Right renal pelvis (tissue), 4 donors: ENCODE measurements around the gene ZNF618. TPM values are rescaled to one million over a fixed set of nuclear protein-coding genes. Genes with fewer than 3 reads are reported as not detected.
"Not testable (repeated sequence)": the region's sequence is repeated elsewhere in the genome, so short reads cannot be mapped to it uniquely, and the experiment has no call there.

Experiments used
- DNase-seq, 4 donors: peaks; one replicate each; pipeline ENCODE4 v3.0.0-alpha.2; 2013; ENCODE audit warnings: low read depth in 4 of 4, low spot score in 3 of 4, missing footprints in 1 of 4
- polyA plus RNA-seq, 4 donors: library from polyadenylated mRNA; unstranded; fragments of 120-200 nt; gene quantifications; one replicate each; pipeline ENCODE4 v1.2.1, GENCODE V29; 2013; ENCODE audit not compliant: insufficient read length in 4 of 4

Gene ZNF618
- polyA plus RNA-seq, 4 donors, result 40.2 to 43.4 (median 41.8) TPM

DNA sequence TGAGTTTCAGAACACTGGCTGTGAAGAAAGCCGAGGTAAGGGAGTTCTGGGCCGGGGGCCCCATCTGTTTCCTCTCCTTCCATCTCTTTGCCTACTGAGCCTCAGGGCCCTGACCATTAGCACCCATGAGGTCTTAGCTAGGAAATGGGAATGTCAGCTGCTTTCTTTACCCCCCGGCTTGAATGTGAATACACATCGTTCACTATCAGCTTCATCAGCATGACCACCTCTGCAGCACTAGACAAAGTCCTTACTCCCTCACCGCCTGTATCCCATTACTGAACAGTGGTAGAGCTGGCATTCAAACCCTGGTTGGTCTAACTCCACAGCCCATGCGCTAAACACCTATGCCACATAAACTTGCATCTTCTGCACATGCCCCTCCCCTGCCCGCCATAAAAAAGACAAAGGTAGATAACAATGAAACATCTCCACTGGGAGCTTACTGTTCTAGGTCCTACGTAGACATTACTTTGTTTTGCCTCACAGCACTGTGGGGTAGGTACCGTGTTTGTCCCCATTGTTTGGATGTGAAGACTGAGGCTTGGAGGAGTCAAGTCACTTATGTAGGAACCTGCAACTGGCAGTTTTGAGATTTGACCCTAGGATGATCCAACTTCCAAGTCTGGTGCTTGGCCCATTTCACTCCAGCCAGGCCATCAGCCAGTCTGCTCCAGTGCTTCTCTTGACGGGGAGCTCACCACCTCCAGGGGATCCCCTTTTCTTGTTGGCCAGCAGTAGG lies 108.7 kb downstream of the ZNF618 start:
- DNase-seq, result no peak

DNA sequence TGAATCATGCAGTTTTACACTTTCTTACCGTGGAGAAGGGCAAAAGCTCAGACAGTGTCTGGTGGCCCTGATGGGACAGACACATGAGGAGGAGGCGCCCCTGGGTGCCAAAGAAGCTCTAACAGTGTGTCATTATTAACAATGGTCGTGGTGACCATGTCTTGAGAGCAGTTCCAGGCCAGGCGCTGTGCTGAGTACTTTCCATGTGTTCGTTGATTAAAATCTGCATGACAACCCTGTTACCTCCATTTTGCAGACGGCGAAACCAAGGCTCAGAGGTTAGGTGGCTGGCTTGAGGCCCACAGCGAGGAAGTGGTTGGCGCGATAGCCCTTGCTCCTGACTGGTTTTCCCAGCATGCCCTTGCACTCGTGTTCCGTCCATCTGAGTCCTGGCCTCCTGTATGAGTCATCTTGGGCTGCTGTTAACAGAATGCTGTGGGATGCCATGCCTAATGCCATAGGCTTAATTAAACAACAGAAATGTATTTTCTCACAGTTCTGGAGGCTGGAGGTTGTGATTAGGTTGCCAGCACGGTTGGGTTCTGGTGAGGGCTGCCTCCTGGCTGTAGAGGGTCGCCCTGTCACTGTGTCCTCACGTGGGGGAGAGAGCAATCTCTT lies 110.0 kb downstream of the ZNF618 start:
- no peak for DNase-seq

DNA sequence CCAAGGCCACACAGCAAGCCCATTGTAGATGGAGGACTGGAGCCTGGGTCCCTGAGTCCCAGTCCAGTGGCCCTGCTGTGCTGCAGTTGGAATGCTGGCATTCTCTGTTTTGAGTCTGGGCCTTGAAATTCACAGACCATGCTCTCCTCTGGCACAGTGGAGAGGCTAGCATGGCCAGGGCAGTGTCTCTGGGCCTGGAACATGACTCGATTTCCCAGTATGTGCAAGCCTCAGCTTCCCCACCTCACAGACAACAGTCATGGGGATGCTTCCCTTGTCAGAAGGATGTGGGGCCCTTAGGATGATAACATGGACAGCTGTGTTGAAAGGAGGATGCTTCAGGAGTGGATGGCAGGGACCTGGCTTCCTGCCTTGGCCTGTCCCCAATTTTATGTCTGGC lies 110.8 kb downstream of the ZNF618 start:
- DNase-seq, result no peak

DNA sequence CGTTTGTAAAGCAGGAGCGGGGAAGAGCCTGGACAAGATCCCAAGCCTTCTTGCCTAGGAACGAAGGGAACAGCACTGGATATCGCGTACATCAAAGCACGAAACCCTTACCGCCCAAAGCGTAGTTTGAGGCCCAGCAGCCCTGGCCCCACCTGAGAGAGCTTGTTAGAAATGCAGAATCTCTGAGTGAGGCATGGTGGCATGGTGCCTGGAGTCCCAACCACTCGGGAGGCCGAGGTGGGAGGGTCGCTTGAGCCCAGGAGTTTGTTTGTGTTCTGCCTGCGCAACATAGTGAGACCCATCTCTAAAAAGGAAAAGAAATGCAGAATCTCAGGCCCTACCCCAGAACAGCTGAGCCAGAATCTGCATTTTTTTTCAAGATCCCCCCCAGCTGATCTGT lies 111.4 kb downstream of the ZNF618 start:
- no peak for DNase-seq

DNA sequence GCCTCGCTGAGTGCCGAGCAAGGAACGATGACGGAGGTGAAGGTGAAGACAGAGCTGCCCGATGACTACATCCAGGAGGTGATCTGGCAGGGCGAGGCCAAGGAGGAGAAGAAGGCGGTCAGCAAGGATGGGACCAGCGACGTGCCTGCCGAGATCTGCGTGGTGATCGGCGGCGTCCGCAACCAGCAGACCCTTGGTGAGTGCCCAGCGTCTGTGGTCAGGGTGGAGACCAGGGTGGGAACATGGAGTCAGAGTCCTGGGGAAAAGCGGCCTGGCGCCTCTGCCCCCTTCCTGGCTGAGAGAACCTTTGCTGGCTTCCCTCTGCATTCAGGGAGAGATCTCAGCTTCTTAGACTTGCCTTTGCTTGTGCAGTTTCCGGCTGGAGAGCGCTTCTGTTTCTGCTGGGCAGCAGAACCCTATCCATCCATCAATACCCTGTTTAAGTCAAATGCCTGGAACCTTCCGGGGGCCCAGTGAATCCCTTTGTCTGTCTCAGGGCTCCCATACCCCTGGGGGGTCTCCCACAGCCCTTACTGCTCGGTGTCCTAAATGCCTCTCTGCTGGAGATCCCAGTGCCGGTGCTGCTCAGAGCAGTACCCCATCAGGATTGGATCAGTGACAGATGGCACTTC lies 112.4 kb downstream of the ZNF618 start:
- no peak for DNase-seq

DNA sequence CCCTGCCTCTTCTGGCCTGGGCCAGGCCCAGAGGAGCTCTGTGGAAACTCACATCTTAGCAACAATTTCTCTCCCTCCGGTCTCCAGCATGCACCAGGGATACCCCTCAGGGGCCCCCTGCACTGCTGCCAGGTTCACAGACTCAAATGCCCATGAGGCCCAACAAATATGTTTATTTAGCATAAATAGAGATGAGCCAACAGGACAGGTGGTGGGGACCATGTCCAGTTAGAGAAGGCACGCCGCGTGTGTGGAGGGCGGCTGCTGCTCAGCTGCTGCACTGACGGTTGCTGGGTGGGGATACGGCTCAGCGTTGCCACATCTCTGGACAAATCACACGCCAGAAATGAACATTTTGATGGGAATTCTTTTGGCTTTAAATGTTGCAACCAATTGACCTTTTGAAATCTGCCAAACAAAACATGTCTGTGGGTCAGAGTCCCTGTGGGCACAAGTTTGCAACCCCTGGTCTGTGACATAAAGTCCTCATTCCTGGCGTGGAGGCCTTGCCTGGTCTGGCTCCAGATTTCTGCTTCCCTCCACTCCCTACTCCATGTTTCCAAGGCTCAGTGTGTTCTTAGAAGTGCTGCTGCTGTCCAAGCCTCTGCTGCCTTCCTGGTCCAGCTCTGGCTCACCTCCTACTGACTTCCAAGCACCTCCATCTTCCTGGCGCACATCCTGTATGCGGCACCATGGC lies 113.1 kb downstream of the ZNF618 start:
- DNase-seq, result no peak

DNA sequence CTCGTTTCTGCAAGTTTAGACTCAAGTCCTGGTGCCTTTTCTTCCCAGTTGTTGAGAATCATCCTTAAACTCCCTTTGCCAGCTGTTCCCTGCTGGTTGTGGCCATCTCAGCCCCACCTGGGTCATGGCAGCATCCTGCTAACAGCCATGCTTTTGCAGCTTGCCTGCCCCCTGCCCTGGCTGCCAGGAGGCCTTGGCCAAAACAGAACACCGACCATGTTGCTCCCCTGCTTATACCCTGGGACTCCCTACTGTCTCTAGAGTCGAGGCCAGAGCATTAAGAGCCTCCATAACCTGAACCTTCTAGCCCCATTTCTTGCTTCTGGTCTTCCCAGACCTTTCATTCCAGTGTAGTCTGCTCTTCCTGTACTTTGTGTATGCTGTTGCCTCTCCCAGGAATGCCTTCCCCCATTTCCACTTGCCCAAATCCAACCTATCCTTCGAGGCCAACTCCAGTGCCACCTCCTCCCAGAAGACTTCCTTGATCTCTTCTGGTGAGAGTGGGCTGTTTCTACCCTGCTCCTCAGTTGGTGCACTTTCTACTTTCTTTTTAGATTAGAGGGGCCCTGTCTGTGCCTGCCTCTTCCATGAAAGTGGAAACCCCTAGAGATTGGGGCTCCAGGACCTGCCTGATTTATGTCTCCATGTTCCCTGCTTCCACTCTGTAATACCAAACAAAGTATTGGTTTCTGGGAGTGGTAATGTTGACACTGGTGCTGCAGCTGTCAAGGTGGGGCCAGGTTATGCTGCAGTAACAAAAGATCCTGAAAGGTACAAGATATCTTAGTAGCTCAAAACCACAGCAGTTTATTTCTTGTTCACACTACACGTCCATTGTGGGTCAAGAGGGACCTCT lies 113.8 kb downstream of the ZNF618 start:
- no peak for DNase-seq

DNA sequence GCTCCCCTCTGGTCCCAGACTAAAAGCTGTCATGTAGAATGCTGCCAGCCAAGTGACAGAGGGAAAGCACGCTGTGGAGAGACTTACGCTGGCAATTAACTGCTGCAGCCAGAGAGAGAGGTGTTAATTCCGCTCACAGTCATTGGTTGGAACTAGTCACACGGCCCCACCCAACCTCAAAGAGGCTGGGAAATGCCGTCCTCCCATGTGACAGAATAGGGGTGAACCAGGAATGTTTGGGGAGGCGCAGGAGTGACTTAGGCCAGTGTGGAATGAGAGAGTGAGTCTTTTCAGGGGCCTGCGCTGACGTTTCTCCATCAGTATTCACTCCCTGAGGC lies 114.4 kb downstream of the ZNF618 start:
- no peak for DNase-seq

DNA sequence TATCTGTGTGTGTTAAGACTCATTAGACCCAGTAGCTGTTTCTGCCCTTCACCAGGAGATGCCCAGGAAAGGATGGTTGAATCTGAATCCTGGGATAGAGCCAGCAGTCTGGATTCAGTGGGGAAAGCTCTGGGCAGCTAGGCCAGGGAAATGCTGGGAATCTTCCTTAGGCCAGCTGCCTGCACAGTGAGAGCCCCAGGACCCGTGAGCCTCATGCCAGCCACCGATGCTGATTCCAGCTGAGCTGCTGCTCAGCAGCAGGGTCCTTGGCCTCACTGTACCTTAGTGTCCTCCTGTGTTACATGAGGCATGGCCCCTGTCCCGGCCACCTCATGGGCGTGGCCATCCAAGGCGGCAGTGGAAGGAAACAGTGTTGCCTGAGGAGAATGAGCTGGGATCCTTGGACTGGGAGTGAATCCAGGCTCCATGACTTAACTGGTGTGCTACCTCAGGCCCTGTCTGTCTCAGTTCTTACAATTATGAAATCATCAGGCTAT lies 114.9 kb downstream of the ZNF618 start:
- no peak for DNase-seq

DNA sequence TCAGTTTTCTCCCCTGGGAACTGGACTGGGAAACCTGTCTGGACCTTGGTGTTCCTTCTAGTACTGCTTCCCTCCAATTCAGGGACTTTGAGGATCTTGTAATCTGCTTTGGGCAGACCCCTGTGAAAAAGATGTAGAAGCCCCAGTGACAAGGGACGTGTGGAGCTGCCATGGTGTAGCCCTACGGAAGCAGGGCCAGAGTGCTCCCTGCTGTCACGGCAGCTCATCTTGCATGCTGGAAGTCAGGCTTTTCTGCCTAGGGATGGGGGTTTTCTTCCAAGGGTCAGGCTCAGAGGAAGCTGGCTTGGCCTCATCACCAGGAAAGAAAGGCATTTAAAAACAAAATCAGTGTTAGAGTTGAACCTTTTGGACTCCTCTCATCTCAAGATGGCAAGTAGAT lies 115.6 kb downstream of the ZNF618 start:
- DNase-seq, result no peak

DNA sequence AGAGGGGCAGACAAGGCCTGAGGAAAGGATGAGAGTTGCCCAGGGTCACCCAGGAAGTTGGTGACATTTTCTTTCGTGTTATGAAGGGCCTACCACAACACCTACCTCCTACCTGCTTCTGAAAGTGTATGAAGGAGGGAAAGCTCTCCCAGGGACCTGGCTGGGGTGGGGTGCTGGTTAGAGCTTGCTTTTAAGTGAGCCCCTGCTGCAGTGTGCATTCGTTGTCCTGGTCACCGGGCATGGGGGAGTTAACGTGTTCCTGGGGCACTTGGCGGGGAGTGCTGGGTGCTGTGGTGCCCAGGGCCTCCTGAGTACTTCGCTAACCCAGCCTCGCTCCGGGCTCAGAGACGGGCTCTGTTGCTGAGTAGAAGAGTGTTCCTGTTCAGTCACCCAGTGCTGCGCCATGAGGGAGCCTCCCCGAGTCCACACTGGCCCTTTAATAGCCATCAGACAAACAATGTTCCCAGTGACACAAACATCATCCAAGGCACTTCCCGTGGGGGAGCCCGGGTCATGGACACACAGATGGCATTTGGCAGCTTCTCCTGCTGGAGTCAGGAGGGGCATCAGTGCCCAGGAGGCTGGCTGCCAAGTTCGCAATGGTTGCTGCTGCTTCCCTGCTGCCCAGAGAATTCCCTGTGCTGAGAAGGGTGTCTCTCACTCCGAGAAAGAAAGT lies 116.3 kb downstream of the ZNF618 start:
- DNase-seq, result no peak

DNA sequence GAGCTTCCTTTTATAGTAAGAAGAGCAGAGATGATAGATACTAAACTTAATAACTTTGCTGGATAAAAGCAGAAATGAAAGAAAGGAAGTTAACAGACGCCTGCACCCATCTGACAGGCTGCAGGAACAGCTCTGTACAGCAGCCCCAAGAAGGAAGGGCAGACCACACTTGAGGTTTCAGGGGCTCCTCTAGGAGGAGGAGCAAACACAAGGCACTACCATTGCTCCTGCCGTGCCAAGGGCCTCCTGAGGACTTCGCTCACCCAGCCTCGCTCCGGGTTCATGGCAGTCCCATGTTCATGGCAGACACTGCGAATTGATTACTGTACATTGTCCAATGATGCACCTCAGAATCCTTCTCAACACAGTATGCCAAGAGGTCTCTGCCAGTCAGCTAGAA lies 116.9 kb downstream of the ZNF618 start:
- no peak for DNase-seq

DNA sequence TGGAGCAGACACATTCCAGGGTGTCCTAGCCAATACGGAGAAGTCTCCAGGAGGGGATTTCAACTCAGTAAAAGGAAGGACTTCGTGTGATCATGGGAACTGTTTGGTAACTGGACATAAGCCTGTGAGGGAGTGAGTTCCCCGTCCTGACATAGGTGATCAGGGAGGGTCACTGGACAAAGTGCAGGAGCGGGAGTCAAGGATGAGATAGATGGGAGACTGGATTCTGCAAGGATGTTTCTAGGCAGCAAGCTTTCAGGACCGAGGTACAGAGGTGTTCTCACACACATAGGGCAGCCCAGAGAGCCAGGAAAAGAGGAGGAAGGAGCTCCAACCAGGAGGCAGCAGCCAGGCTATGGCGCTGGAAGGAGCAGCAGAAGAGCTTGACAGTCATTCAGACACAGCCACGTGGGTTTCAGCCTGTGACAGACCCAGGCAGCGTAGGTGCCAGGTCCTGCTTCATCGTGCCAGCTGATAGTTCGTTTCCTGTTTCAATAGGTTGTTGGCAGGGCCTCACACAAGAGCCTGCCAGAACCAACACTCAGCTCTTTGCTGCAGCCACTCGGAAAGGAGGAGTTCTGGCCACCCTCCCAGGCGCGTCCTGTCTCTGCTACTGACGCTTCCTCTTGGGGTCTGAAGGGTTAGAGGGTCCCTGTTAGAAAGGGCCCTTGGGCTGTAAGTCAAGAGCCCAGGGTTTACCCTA lies 117.9 kb downstream of the ZNF618 start:
- DNase-seq, result no peak

DNA sequence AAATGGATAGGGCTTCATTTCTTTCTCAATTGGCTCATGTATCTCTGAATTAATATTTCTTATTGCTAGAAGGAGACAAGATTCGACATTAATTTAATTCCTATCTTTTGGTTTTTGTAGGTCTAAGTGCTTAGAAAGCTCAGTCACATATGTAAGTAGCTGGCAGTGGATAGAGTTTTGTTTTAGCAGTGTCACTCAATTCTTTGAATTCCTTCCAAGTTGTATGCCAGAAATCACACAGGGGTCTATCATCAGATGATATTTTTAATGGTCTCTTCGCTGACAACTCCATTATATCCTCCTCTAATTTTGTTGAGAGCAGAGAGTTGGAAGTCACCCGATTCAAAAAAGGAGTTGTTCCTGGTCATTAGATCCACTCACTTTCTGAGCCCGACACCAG lies 119.3 kb downstream of the ZNF618 start:
- DNase-seq, result no peak

DNA sequence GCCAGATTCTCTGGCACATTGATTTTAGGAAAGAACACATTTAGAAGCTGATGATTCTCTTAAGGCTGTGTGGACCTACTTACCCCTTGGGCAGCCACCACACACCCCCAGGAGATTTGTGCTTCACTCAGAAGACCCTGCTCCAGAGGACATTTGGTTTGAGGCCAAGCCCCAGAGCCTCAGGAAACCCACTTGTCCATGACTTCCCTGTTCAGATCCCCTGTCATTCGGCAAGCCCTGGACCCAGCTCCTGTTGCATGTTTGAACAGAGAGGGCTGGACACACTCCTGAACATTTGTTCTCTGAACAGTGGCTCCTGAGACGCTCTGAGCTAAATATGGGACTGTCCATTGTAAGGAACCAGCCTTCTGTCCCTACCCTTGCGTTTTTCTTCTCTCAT lies 119.9 kb downstream of the ZNF618 start:
- no peak for DNase-seq

DNA sequence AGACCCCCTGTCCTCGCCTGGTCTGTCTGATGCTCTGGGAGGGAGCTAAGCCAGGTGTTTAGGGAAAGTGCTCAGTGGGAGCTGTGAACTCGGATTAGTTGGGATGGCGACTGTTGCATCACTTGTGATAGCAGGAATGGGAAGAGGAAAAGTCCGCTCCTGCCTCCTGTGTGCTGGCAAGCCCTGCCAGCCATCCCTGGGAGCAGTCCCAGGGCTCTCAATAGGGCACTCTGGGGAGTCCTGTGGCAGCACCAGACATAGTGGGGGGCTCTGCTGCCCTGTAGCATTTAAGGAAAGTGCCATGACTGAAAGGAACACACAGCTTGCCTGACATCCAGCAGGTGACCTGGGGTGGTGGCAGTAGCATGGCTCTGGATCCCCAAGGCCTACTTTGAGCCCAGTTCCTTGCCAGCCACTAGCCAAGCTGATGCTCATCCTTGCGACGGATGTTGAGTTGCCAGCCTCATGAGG lies 120.5 kb downstream of the ZNF618 start:
- no peak for DNase-seq

DNA sequence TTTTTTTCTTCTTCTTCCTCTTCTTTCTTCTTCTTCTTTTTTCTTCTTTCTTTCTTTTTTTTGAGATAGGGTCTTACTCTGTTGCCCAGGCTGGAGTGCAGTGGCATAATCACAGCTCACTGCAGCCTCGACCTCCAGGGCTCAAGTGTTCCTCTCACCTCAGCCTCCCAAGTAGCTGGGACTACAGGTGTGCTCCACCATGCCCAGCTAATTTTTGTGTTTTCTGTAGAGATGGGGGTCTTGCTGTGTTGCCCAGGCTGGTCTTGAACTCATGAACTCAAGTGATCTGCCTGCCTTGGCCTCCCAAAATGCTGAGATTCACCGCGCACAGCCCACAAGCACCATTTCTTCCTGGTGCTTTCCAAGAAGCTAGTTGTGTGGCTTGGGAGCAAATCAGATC lies 121.0 kb downstream of the ZNF618 start:
- not testable (repeated sequence) for DNase-seq

DNA sequence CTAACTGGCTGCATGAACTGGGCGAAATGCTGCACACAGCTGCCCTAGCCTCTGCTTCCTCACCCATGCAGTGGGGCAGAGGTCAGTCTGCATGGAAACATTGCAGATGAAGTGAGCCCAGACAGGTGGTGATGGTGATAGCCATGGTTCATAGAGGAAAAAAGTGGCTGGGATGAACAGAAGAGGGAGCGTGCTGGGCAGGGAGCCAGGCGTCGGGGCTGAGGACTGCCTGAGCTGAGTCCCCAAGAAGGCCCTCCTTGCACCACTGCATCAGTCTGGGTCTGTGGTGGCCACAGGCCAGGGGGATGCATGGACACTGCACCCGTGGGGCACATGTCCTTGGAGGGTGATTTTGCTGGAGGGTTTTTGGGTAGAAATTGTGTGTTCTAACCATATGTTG lies 121.5 kb downstream of the ZNF618 start:
- no peak for DNase-seq

DNA sequence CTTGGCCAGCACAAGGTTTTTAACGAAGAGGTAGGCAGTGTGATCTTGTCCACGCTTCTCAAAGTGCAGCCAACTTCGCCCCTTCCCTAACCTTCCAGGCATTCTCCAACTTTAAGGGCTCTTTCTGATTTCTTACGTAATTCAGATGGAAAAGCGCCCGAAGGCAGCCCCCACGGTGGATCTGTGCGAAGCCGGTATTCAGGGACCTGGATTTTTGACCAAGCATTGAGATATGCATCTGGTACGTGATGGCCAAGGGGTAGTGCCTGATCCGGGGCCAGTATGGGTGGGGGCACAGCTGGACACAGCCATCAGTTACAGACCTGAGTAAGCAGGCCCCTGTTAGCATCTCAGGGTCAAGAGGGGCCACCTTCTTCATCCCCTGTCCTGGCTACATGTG lies 122.0 kb downstream of the ZNF618 start:
- no peak for DNase-seq
